Testis (tissue), 3 donors: Measurements from ENCODE around the gene IRF5. TPM values are rescaled to one million over a fixed set of nuclear protein-coding genes. Genes with fewer than 3 reads are reported as not detected.

Source experiments
- DNase-seq: peaks from one replicate; pipeline ENCODE4 v3.0.0-alpha.2; 2019
- H3K27ac ChIP-seq, 2 donors: fragments of 200-600 bp; sonication (generic); one replicate each; pipeline ENCODE4 v1.5.1; 2019
- H3K27me3 ChIP-seq: fragments of 200-600 bp; sonication (generic); one replicate; pipeline ENCODE4 v1.5.1; 2019
- H3K36me3 ChIP-seq: fragments of 200-600 bp; sonication (generic); one replicate; pipeline ENCODE4 v1.5.1; 2017; ENCODE audit warnings: low read depth; ENCODE audit errors: missing control alignments
- H3K4me1 ChIP-seq: fragments of 200-600 bp; sonication (generic); one replicate; pipeline ENCODE4 v1.5.1; 2019
- H3K4me3 ChIP-seq, 2 donors: fragments of 200-600 bp; sonication (generic); one replicate each; pipeline ENCODE4 v1.5.1; 2017 to 2019
- H3K9me3 ChIP-seq: fragments of 200-600 bp; sonication (generic); one replicate; pipeline ENCODE4 v1.5.1; 2017
- POLR2A ChIP-seq: fragments of 450-650 bp; IDR thresholded peaks from one replicate; pipeline ENCODE4 v1.6.1; 2017; ENCODE audit warnings: antibody characterized with exemption, mild to moderate bottlenecking, moderate library complexity
- WGBS, 2 donors: methylation state at CpG; one replicate each; pipeline ENCODE4 v1.1.5; 2018; 5-methylcytosine and 5-hydroxymethylcytosine counted together
- intact Hi-C: fragments of 100-400 bp; cut with DNase I; formaldehyde crosslinking; loops from one replicate; pipeline ENCODE4 v1.15.1; 2023; ENCODE audit warnings: low total_unique reads
- polyA plus RNA-seq: library from polyadenylated mRNA; stranded (reverse); fragments of 350-450 nt; fragmentation: Illumina TruSeq; extraction: RNeasy Lipid Tissue Mini Kit (QIAGEN cat#74804); gene quantifications from one replicate; pipeline ENCODE4 v1.2.3, GENCODE V29; 2014; ENCODE audit warnings: low read depth, low replicate concordance; ENCODE audit not compliant: insufficient read depth
- total RNA-seq, 2 donors: library from RNA; depleted of rRNA; stranded (reverse); fragments of >200 nt; gene quantifications; one replicate each; pipeline ENCODE4 v1.2.3, GENCODE V29; 2016
- TF ChIP-seq, protein P1 (sequence below), 3 experiments: fragments of 450-650 bp in 2 of 3; fragments of 200-600 bp in 1 of 3; sonication (generic) in 1 of 3; IDR thresholded peaks; one replicate each; pipeline ENCODE4 v1.5.1; 2016 to 2019; ENCODE audit warnings: antibody characterized with exemption in 3 of 3, mild to moderate bottlenecking in 2 of 3, moderate library complexity in 1 of 3

IRF5 gene
- total and polyA plus RNA-seq, 3 donors from 2014 or later = 2.9 to 5.6 (median 4.6) TPM

DNA sequence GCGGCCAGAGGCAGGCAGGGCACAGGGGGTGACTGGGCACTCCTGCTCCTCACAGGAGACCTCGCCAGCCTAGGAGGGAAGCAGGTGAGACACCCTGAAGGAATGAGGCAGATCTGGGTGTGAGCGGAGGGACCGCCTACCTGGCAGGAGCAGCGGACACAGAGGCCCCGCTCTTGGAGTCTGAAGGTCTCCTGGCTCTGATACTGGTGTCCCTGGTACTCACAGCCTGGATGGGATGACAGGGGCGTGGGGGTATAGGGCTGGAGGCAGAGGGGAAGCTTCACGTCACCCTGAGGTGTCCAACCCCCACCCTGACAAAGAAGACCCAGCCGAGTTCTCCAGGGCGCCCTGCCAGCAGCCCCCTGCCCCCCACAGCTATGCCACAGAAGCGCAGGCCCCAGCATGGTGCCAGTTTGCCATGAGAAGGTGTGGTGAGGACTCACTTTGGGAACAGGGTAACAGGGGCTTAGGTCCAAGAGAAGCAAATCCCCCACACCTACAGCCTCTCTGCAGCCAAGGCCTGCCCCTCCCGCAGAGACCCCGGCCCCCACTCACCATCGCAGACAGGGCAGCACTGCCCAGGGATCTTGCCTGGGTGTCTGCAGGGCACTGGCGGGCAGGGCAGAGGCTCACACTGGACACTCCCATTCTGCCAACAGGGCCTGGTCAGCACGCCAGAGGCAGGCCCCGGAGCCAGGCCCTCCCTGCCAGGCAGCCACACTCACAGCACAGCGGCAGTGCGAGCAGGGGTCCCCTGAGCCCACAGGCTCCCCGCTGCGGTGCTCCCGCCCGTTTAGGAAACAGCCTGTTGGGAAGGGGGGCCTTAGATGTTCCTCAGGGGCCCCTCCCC lies 44.3 kb upstream of the IRF5 start:
- Histone ChIP-seq H3K27ac (no peak overlapping the region), H3K36me3 (no peaks in the 10 kb centered on the region), H3K27me3 (no peaks in the 10 kb centered on the region), H3K9me3 (no peaks in the 10 kb centered on the region), H3K4me3 (no peak overlapping the region), H3K4me1 (no peaks in the 10 kb centered on the region)
- TF ChIP-seq, protein P1, sequence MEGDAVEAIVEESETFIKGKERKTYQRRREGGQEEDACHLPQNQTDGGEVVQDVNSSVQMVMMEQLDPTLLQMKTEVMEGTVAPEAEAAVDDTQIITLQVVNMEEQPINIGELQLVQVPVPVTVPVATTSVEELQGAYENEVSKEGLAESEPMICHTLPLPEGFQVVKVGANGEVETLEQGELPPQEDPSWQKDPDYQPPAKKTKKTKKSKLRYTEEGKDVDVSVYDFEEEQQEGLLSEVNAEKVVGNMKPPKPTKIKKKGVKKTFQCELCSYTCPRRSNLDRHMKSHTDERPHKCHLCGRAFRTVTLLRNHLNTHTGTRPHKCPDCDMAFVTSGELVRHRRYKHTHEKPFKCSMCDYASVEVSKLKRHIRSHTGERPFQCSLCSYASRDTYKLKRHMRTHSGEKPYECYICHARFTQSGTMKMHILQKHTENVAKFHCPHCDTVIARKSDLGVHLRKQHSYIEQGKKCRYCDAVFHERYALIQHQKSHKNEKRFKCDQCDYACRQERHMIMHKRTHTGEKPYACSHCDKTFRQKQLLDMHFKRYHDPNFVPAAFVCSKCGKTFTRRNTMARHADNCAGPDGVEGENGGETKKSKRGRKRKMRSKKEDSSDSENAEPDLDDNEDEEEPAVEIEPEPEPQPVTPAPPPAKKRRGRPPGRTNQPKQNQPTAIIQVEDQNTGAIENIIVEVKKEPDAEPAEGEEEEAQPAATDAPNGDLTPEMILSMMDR (IDR thresholded peaks at IDR 0.05) = no peak
- TF ChIP-seq POLR2A = no peak
- intact Hi-C loops = no loop called here
- 93 to 97% methylated on average over 6 to 19 of the region's 23 CpGs for WGBS, 2 donors
- no peak for DNase-seq

DNA sequence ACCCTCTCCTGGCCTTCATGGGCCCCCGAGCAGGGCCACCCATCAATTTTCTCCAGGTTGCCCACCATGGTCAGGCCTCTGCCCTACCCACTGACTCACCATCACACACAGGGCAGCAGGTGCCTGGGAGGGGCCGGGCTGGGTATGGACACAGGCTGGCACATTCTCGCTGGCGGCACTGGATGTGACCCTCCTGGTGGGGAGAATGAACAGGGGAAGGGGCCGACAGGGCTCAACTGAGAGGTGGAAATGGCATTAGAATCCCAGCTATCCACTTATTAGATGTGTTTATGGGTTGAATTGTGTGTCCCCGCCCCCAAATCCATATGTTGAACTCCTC lies 43.7 kb upstream of the IRF5 start:
- 98 to 100% methylated on average over 1 to 6 of the region's 6 CpGs for WGBS, 2 donors
- no peak for DNase-seq
- Histone ChIP-seq H3K27ac (no peak overlapping the region), H3K4me3 (no peak overlapping the region), H3K9me3 (no peaks in the 10 kb centered on the region), H3K27me3 (no peaks in the 10 kb centered on the region), H3K36me3 (no peaks in the 10 kb centered on the region), H3K4me1 (no peaks in the 10 kb centered on the region)
- intact Hi-C loops = no loop called here
- TF ChIP-seq POLR2A = no peak
- TF ChIP-seq, protein P1 (IDR thresholded peaks at IDR 0.05) = no peak

DNA sequence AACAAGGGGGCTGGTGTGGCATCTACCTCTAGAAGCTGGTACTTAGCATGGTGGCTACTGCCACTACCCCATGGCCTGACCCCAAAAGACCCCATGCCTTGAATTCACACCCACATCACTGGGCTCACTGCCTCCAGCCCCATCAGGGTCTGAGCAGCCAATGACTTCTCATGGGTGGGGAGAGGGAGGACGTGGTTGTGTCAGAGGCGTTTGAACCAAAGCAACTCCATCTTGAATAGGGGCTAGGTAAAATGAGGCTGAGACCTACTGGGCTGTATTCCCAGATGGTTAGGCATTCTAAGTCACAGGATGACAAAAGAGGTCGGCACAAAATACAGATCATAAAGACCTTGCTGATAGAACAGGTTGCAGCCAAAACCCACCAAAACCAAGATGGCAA lies 42.4 kb upstream of the IRF5 start:
- H3K4me3 ChIP-seq = no peak overlapping the region
- intact Hi-C loops = no loop called here
- TF ChIP-seq POLR2A = no peak
- TF ChIP-seq, protein P1 (IDR thresholded peaks at IDR 0.05) = no peak
- no peak for DNase-seq
- H3K4me1 ChIP-seq = no peaks in the 10 kb centered on the region
- no peaks in the 10 kb centered on the region for H3K36me3 ChIP-seq
- no peak overlapping the region for H3K27ac ChIP-seq
- 95 to 99% methylated on average over 3 of the region's 3 CpGs for WGBS, 2 donors
- no peaks in the 10 kb centered on the region for H3K27me3 ChIP-seq
- H3K9me3 ChIP-seq = no peaks in the 10 kb centered on the region

DNA sequence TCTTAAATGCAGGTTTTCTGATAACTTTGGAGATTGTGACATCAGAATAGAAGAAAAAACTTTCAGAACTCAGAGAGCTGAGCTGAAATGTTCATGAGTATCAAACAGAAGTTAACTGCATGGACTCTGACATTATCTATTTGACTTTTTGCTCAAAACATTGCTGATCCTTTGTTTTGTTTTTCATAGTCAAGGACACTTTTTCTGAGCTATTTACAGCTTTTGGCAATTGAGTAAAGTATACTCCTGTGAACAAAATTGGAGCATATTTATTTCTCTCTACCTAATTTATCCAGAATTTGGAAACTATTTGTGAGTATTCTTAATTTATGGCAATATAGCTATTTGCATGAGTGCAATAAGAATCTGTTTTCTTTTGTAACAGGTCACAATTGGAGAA lies 38.3 kb upstream of the IRF5 start:
- TF ChIP-seq, protein P1 (IDR thresholded peaks at IDR 0.05) = no peak
- no peak for TF ChIP-seq POLR2A
- Histone ChIP-seq H3K36me3 (no peaks in the 10 kb centered on the region), H3K4me3 (no peak overlapping the region), H3K27ac (no peak overlapping the region), H3K27me3 (no peaks in the 10 kb centered on the region), H3K9me3 (no peaks in the 10 kb centered on the region), H3K4me1 (no peaks in the 10 kb centered on the region)
- no peak for DNase-seq
- intact Hi-C loops = no loop called here

DNA sequence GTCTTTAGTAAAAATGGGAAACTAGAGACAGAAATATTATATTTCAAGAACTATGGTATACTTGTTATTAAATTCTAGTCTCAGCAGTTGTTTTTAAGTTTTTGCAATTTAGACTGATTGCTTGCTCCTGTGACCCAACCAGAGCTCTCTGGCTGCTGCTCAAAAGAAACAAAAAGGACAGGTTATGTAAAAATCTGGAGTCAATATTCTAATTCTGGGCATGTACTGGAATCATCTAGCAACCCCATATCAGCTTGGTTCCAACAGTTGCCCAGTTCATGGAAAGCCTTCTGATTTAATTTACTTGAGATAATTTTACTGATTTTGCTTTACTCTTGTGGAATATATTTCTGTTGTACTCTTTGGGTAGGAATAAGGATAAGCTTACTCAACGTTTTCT lies 37.5 kb upstream of the IRF5 start:
- Histone ChIP-seq H3K27ac (no peak overlapping the region), H3K9me3 (no peaks in the 10 kb centered on the region), H3K4me3 (no peak overlapping the region), H3K27me3 (no peaks in the 10 kb centered on the region), H3K36me3 (no peaks in the 10 kb centered on the region), H3K4me1 (no peaks in the 10 kb centered on the region)
- intact Hi-C loops = no loop called here
- DNase-seq = no peak
- WGBS, 2 donors = 67 to 69% methylated on average over 1 of the region's 1 CpG
- no peak for TF ChIP-seq POLR2A
- TF ChIP-seq, protein P1 (IDR thresholded peaks at IDR 0.05) = no peak
